GM19455 (cell line): ENCODE results near the gene SPINK6.

ENCODE experiments used
- ATAC-seq: cut with Tn5 transposase; IDR thresholded peaks from one replicate; pipeline ENCODE4 v1.9.1; 2021; ENCODE audit not compliant: unreplicated experiment

The SPINK6 gene

GRCh38 chr5:148221508-148221907 lies 18.7 kb downstream of the SPINK6 start:
- ATAC-seq, result no peak

DNA sequence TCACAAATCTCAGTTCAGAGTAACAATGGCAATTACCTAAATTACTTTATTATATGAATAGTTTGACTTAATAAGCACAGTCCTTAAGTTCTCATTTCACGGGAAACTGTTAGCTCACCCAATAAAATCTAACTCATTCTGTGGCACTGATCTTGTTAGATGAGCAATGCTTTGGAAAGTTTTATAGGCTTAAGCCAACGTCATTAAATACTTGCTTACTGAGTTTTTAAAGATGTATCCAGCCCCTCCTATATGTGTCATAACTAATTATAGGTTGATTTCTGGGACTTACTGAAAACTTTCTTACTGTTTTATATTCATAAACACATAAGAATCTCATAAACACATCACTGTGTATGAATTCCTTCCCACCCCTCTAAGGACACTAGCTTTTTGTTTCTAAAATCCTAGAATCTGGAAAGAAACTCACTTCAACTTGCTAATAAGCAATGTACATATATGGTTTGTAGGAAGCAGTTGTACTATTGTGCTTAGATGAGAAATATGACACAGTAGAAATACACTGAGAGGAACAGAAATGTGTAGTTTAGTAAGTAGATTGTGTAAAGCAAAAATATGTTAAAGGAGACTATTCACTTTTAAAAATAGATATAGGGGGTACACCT lies 21.4 kb downstream of the SPINK6 start:
- ATAC-seq, result no peak

GRCh38 chr5:148228392-148228984 lies 25.6 kb downstream of the SPINK6 start:
- no peak for ATAC-seq

GRCh38 chr5:148229840-148230239 lies 27.0 kb downstream of the SPINK6 start:
- ATAC-seq, result no peak

GRCh38 chr5:148230240-148230639 lies 27.4 kb downstream of the SPINK6 start:
- no peak for ATAC-seq

DNA sequence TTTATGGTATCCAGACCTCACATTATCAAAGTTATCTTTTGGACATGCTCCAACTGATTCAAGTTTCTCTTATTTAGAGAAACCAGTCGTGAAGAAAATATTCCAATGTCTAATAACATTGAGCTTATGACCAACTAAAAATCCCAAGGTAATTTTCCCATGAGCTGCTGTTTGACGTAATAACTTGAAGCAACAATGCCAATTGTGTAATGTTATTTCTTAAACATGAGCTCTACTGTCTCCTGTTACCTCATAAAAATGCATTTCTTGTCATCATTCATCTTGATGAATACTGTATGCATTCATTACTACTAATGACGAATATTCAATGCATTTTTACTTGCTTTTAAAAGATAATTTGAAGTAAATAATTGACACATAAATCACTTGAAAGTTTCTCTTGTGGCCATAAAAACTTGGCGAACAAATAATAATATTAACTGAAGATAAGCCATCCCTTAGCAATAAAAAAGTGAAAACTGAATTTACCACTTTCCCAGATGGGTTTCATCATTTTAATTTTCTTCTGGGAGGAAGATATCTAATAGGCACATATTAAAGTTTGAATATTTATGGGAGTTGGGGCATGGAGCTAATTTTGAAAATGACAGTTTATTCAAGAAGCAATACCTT lies 35.1 kb downstream of the SPINK6 start:
- ATAC-seq, result no peak

DNA sequence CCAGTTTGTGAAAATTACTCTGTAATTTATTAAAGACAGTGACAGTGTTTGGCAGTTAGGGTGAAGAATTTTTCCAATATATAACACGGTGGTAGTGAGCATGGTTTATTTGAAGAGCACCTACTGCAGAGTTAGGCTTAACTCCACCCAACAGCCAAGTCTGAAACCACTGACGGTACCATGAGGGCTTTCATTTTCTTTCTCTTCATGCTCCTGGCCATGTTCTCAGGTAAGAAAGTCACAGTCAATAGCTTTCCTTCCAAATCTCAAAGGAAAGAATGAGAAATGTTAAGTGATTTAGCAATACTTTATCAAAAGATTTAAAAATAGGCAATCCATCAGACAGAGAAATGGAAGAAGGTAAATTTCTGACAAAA lies 35.6 kb downstream of the SPINK6 start, which contains the start of gene MARCOL:
TSS of gene MARCOL (plus strand) at position 108 of the 377 bp plus-strand sequence. CDS start at position 181, 73 bp downstream.
- ATAC-seq, result no peak

- no peak for ATAC-seq
Observed at GRCh38 chr5:148248894-148249293, 46.1 kb downstream of the SPINK6 start.

DNA sequence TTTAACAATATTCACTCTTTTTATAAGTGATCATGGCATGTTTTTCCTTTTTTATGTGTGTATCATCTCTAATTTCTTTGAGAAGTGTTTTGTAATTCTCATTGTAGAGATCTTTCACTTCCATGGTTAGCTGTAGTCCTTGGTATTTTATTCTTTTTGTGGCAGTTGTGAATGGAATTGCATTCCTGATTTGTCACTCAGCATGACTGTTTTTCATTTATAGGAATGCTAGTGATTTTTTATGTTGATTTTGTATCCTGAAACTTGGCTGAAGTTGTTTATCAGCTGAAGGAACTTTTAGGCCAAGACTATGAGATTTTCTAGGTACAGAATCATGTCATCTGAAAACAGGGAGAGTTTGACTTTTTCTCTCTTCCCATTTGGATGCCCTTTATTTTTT lies 52.6 kb downstream of the SPINK6 start:
- ATAC-seq, result no peak

- no peak for ATAC-seq
Observed at GRCh38 chr5:148259288-148259687, 56.4 kb downstream of the SPINK6 start.

DNA sequence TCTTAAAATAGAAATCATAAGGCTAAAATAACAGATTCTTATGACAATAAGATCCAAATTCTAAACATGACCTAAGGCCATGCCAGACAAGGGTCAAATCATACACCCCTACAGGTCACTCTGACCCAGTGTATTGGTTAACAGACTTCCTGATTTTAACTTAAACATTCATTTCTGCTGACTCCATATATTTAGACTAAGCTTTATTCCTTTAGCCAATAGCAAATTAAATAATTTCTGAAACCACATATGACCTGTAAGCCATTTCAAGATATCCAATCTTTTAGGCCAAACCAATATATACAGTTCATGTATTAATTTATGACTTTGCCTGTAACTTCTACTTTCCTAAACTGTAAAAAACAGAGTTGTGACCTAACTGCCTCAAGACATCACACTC lies 58.4 kb downstream of the SPINK6 start:
- no peak for ATAC-seq
